ENCODE results near the gene LONRF2.

DNA sequence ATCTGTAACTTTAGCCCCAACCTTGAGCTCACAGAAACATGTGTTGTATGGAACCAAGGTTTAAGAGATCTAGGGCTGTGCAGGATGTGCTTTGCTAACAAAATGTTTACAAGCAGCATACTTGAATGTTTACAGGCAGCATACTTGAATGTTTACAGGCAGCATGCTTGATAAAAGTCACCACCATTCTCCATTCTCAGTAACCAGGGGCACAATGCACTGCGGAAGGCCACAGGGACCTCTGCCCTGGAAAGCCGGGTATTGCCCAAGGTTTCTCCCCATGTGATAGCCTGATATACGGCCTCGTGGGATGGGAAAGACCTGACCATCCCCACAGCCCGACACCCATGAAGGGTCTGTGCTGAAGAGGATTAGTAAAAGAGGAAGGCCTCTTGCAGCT is 52.4 kb downstream of the LONRF2 start:
- TF ChIP-seq POLR2A (IDR thresholded peaks at IDR 0.05) (no peak), POLR2AphosphoS5 (IDR thresholded peaks at IDR 0.05) (no peak)

All from transverse colon (tissue), 3 donors.